ENCODE results near the gene OR6V1.
"Not testable (repeated sequence)": the region's sequence is repeated elsewhere in the genome, so short reads cannot be mapped to it uniquely, and the experiment has no call there.

OR6V1 gene

DNA sequence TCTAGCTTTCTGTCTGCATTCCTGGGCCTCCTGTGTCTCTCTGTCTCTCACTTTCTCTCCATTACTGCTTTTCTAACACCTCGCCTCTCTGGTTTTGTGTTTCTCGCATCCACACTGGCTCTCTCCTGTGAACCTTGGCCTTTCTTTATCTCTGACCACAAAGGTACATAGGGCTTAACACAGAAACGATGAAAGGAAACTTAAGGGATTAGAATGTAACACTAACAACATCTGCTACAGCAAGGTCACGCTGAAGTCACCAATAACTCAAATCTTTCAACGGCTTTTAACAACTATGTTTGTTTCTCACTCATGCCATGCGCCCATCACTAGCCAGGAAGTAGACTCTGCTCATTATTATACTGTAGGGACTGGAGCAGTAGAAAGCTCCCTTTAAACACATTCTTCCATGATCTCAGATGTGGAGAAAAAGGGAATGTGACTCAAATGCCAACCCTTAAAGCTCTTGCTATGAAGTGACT, 9.3 kb upstream of the OR6V1 start:
- no peak for DNase-seq (ENCODE audit: low read depth in 2 of 2)

DNA sequence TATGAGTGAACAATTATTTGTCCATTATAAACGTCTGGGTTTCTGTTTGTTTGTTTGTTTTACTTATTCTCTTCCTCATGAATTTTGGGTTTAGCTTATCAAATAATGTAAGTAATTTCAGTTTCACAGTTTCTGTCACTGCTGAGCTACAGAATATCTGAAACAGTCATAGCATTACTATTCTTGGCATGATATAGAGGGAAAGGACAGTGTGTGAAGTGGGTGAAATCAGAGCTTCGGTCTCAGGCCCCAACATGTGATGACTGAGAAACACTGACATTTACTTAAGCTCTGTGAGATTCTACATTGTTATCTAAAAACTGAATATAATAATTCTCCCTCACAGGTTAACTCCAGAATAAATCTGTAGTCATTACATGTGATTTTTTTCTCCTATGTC, 8.8 kb upstream of the OR6V1 start:
- no peak for DNase-seq (ENCODE audit: low read depth in 2 of 2)

DNA sequence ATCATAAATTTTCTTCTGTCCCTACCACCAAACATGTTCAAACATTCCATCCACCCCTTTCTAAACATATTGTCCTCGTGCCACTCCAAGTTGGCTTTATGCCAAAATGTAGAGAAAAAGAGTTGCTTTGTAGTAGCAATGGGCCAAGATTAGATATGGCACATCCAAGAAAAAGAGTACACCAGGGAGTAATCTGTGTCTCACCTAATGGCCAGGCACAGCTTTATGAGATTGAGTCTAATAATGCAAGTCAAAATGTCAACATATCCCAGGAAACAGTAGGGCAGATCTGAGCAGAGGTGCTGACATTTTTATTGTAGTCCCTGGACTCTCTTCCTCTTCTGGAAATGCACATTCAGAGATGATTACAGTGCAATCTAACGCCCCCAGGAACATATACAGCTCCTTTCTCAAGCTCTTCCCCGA, 5.7 kb upstream of the OR6V1 start:
- DNase-seq (ENCODE audit: low read depth in 2 of 2), result no peak

DNA sequence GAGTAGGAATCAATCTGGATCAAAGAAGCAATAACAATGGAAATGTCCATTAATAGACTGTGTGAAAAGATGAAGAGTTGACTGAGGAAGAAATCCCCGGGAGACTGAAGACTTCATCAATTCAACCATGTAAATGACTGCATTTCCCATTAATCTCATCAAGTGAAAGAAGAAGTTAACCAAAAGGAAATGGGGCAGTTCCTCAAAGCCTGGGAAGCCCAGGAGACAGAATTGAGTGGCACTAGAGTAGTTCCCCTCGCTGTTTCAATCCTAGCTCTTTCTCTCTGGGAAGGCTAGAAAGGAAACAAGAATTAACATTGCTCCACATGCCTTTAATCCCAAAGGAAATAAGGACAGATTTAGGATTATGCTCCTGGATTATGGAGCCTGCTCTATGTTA, 4.8 kb upstream of the OR6V1 start:
- no peak for DNase-seq (ENCODE audit: low read depth in 2 of 2)

DNA sequence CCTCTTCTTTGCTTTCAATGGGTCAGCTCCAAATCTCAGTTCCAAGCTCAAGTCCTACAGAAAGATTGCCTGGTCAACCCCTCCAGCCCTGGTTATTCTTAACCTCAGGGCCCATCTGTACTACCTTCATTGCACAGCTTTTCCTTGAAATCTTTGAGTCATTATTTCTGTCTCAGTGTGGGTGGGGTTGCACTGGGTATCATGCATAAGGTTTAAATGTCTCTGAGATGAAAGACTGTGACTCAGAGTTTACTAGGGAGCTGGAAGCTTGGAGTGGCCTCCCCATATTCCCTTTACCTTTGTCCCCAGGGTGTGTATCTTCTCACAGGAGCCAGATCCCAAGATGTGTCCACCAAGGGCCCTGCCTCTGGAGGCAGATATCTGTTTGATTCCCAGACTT, 3.3 kb upstream of the OR6V1 start:
- DNase-seq (ENCODE audit: low read depth in 2 of 2), result no peak

DNA sequence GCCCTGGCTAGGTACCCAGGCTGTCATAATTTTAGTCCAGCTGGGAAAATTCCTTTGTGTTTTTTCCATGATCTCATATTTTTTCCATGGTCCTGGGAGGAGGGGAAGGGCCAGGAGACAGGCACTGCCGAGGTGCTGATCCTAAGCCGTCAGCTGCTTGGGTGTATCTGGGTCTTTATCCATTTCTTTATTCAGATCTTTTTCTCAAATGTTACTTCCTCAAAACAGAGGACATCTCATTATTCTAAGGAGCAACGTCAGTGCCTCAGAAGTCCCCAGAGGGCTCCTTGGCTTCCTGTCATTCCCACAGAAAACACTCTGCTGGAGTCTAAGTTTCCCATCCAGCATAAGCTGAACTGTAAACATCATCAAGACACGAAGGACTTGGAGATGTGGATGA, 2.8 kb upstream of the OR6V1 start:
- DNase-seq (ENCODE audit: low read depth in 2 of 2), result no peak

DNA sequence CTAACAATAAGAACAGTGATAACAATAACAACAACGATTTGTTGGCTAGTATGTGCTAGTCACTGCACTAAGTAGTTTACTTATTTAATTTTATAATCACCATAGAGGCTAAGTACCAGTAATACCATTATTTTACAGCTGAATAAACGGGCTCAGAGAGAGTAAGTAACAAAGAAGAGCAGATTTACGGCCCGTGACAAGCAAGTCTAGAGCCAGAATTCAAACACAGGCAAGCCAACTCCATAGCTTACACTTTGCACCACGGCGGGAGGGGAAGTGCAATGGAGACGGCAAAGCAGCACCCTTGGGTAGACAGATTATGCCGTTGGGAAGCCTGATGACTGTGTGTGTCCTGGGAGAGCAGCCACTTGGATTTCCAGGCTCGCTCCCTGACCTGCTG, 1.2 kb upstream of the OR6V1 start:
- DNase-seq (ENCODE audit: low read depth in 2 of 2), result no peak

DNA sequence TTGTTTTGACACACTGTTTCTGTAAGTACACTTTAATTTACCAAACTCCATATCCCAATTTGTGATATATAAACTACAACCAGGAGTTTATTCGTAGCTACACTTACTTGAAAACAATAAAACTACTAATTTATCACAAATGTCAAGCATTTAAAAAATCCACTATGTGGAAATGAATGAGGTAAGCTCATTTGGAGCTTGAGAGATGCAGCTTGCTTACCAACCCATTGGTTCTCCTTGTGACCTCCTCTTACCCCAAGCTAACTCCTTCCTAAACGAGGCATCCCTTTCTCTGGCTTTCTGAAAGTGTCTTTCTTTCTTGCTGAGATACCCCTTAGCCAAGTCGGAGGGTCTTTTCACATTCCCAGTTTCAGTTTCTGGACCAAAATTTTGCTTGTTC, 2.5 kb downstream of the OR6V1 start:
- no peak for DNase-seq (ENCODE audit: low read depth in 2 of 2)

DNA sequence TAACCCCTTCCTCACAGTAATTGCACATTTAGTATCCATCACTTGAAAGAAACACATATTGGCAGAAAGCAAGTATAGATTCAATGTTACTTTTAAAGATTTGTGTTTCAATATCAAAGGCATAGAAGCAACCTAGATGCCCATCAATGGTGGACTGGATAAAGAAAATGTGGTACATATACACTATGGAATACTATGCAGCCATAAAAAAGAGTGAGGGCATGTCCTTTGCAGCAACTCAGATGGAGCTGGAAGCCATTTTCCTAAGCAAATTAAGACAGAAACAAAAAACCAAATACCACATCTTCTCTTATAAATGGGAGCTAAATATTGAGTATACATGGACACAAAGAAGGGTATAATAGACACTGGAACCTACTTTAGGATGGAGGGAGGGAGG, 3.6 kb downstream of the OR6V1 start:
- no peak for DNase-seq (ENCODE audit: low read depth in 2 of 2)

DNA sequence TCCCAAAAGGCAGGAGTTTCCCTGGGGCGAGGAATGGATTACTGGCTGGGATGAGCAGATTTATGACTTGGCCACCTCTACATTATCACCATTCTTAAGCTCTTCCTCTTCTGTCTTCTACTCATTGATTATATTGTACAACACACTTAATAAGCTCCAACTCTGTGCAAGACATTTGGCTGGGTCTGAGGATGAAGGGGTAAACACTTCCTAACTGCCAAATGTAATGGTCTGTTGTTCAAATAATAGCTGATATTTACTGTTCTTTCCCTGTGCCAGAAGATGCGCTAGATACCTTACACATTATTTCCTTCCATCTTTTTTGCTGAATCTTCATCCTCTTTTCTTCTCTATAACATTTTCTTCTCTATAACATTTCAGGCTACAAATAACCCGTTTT, 11.6 kb downstream of the OR6V1 start:
- DNase-seq (ENCODE audit: low read depth in 2 of 2), result no peak

DNA sequence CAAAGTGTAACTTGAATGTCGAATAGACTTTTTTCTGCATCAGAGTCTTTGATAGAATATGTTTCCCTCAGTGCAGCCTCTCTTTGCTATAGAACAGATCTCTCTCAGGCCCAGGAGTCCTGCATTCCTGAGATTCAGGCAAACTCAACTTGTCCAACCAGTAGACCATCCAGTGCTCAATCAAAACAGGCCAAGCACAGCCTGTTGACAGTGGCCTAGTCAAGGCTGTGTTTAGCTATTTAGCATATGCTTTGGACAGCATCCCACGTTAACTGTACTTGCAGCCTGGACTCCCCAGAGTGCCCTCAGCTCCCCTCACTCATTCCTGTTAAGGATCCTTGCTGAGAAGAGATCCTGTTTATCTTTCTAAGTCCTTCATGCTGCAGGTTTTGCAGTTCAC, 16.3 kb downstream of the OR6V1 start:
- no peak for DNase-seq (ENCODE audit: low read depth in 2 of 2)

DNA sequence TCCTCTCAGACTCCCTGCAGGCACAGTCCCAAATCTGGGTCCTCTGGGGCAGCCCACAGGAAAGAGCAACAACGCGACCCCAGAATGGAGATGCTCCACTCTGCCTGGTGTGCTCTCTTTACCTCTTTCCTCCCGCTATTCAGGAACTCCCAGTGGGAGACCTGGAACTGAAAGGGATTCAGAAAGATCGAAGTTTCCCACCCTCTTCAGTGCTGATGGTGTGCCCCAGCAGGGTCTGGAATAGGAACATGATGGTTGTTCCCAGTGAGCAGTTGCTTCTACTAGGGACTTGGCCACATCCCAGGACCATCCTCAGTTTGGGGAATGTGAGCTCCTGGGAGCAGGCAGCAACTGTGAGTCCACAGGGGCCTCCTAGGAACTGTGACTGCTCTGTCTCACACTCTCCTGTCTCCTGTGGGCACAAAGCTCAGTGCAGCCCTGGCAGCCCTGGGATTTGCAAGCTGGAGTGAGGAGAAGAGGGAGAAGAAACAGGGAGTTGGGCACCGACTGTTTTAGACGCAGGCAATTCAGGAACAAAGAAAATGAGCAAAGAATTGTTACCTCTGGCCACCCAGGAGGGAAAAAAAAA, 17.9 kb downstream of the OR6V1 start:
- no peak for DNase-seq (ENCODE audit: low read depth in 2 of 2)

DNA sequence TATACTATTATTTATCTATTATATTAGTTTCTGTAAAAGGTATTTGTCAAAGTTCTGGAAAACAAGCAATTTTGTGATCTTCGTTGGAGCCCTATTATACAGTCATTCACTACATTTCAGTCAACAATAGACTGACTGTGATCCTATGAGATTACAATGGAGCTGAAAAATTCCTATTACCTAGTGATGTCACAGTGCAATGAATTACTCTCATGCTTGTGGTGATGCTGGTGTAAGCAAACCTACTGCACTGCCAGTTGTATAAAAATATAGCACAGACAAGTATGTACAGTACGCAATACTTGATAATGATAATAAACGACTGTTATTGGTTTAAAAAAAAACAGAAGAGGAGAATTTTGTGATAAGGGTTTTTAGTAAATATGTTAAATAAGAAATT, 21.4 kb downstream of the OR6V1 start:
- DNase-seq (ENCODE audit: low read depth in 2 of 2), result no peak

DNA sequence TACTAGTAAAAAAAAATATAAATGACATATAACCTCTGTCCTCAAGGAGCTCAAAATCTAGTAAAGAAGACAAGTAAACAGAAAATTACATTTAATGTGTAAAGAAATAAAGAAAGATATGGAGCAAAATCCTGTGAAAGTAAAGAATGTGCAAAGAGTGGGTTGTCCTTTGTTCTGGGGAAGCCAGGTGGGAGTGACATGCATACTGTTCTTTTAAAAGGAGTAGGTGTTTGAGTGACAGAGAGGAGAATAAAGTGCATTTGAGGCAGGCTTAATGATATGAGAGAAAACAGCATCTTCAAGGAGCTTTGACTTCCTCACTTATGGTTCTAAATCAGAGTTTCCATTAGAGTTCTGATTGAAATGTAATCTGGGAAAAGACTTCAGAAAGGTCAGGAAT, 22.0 kb downstream of the OR6V1 start:
- DNase-seq (ENCODE audit: low read depth in 2 of 2), result no peak

DNA sequence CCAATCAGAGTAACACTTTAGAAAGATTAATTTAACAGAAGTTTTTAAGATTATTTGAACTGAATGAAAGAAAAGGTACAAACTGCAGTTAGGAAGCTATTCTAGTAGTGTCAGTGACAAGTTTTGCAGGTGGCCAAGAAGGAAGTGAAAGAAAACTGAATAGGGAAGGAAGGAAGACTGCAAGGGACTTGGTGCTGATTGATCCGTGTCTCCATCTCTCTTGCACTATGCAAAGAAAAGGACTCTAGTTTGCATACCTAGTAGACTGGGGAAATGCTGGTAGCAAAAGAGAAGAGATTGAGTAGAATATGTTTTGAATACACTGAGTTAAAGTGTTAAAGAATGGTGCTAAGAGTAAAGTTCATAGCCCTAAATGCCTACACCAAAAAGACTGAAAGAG, 33.0 kb downstream of the OR6V1 start:
- DNase-seq (ENCODE audit: low read depth in 2 of 2), result no peak

DNA sequence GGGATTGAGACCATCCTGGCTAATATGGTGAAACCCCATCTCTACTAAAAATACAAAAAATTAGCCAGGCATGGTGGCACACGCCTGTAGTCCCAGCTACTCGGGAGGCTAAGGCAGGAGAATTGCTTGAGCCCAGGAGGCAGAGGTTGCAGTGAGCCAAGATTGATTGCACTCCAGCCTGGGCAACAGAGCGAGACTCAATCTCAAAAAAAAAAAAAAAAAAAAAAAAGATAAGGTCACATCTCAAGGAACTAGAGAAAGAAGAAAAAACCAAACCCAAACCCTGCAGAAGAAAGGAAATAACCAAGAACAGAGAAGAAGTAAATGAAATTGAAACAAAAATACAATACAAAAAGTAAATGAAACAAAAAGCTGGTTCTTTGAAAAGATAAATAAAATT, 33.5 kb downstream of the OR6V1 start:
- not testable (repeated sequence) for DNase-seq (ENCODE audit: low read depth in 2 of 2)

DNA sequence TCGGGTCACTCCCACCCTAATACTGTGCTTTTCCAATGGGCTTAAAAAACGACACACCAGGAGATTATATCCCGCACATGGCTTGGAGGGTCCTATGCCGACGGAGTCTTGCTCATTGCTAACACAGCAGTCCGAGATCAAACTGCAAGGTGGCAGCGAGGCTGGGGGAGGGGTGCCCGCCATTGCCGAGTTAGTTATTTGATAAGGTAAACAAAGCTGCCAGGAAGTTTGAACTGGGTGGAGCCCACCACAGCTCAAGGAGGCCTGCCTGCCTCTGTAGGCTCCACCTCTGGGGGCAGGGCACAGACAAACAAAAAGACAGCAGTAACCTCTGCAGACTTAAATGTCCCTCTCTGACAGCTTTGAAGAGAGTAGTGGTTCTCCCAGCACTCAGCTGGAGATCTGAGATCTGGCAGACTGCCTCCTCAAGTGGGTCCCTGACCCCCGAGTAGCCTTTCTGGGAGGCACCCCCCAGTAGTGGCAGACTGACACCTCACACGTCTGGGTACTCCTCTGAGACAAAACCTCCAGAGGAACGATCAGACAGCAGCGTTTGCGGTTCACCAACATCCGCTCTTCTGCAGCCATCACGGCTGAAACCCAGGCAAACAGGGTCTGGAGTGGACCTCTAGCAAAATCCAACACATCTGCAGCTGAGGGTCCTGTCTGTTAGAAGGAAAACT, 36.5 kb downstream of the OR6V1 start:
- DNase-seq (ENCODE audit: low read depth in 2 of 2), result not testable (repeated sequence)

DNA sequence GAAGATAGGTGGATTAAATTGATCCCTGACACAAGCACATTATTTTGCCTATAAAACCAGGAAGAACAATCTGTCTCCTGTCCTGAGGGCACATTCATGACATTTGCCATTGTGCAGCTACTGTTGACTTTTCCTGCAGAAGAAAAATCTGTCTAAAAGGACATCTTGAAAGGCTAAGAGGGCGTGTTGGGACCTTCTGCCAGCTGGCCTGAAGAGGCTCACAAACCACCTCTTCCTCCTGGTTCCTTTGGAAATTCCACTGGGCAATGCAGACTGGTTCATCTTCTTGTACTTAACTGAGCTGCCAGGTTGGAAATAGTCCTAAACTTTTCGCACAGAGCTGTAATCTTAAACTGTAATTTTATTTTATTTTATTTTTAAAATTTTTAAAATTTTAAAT, 44.0 kb downstream of the OR6V1 start:
- DNase-seq (ENCODE audit: low read depth in 2 of 2), result no peak

DNA sequence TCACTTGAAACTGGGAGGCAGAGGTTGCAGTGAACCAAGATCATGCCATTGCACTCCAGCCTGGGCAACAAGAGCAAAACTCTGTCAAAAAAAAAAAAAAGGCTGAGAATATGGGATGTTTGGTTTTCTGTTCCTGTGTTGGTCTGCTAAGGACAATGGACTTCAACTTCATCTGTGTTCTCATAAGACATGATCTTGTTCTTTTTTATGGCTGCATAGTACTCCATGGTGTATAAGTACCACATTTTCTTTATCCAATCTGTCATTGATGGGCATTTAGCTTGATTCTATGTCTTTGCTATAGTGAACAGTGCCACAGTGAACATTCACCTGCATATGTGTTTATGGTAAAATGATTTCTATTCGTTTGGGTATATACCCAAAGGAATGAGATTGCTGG, 47.4 kb downstream of the OR6V1 start:
- DNase-seq (ENCODE audit: low read depth in 2 of 2), result not testable (repeated sequence)
